GM12872 (cell line): ENCODE results near the gene EHD1.

ENCODE experiments used
- TF ChIP-seq, protein P1 (sequence below): IDR thresholded peaks from 3 replicates; pipeline ENCODE4 v1.5.1; 2011; ENCODE audit warnings: low read depth, mild to moderate bottlenecking, low read length, moderate library complexity; ENCODE audit not compliant: insufficient read depth

The EHD1 gene

DNA sequence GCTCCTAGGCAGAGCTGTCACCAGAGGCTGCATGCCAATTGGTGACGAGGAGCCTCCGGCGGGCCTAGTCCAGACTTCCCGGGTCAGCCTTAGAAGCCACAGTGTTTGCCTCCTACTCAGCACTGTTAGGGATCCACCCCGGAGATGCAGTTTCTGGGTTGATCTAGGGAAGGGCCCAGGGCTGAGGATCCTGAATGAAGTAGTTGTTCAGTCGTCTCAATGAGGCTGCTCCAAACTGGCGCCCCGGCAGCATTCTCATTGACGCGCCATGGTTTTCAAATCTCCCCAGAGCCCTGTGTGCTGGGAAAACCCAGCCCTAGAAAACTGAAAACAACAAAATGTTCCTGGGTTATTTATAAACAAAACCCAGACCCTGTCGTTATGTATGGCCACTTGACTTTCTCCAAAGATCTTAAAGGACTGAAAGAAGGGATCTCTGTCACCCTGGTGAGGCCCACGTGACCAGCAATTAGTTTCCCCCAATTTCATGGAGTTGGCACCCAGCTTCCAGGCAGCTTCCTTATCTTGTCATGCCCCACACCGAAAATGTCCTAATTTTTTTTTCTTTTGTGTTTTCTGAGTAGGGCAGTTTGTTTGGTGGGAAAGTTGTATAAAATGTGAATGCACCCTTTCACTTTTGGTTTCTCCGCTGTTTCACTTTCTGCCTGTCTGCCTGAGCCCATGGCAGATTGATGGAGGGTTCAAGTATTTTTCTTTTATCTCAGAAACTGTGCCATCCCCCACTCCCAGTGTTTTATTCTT is 2.0 kb upstream of the EHD1 start:
- TF ChIP-seq, protein P1, sequence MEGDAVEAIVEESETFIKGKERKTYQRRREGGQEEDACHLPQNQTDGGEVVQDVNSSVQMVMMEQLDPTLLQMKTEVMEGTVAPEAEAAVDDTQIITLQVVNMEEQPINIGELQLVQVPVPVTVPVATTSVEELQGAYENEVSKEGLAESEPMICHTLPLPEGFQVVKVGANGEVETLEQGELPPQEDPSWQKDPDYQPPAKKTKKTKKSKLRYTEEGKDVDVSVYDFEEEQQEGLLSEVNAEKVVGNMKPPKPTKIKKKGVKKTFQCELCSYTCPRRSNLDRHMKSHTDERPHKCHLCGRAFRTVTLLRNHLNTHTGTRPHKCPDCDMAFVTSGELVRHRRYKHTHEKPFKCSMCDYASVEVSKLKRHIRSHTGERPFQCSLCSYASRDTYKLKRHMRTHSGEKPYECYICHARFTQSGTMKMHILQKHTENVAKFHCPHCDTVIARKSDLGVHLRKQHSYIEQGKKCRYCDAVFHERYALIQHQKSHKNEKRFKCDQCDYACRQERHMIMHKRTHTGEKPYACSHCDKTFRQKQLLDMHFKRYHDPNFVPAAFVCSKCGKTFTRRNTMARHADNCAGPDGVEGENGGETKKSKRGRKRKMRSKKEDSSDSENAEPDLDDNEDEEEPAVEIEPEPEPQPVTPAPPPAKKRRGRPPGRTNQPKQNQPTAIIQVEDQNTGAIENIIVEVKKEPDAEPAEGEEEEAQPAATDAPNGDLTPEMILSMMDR: no peak

DNA sequence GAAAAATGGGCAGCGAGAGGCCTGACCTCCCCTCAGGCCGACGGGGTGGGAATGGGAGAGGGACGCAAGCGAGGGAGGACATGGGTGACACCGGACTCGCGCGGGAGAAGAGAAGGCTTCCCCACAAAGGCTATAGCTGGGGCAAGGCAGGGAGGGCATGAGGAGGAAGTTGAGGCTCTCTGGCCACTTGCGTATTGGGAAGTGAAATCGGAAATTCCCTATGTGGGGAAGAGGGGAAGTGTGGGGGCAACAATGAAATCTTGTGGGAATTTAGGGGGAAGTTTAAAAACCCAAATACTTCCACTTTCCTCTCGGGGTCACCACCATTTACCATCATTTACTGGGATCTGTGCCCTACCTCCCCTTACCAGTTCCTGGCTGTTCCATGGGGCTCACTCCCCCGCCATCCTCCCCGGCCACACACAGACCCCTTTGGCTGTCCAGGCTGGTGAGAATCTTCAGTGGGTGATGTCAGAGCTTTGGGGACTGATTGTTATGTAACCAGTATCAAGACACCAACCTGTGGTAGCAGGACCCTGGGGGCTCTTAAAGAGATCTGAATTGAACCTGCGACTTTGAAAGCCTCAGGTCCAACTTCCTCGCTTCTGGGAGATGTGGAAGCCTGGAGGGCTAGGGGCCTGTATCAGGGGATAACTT is 951 bp upstream of the EHD1 start:
- TF ChIP-seq, protein P1: no peak

DNA sequence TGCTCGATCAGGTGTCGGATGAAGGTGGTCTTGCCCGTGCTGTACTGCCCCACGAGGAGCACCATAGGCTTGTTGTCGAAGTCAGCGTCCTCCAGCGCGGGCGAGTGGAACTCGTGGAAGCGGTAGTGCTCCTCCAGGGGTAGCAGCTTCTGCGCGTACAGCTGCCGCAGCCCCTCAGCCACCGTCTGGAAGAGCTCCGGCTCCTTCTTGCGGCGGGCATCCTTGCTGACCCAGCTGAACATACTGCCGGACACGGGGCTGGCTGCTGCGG is 263 bp downstream of the EHD1 start:
- TF ChIP-seq, protein P1: no peak

DNA sequence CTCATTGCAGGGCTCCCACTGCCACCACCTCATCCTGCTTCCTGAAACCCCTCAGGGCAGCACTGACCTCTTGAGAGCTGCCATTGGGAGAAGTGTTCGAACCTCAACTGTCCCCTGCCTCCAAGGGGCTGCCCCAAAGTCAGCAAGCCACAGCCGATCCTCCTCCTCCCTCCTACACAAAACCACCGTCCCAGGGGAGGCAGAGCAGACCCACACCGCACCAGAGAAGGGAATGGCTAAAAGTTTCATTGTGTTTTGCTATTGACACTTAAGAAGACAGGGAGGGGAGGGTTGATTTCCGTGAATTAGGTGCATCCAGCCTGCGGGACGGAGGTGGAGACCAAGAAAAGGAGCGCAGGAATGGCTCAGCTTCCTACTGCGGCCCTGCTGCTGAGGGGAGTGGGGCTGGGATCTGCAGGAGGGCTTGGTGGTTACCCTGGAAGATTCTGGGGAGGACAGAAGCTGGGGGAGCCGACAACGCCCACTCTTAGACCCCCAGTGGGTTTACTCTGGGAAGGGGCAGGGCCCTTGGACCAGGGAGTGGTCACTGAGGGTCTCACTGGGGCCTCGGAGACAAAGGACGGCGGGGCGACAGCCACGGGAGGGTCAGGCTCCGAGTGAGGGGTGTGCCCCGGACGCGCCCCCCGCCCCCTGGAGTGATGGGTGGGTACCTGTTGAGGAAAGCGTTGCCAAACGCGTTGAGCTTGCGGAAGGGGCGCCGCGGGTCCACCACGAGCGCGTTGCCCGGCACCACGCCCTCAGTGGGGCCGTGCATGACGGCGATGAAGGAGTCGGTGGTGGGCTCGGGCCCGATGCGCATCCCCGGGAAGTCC is 815 bp downstream of the EHD1 start:
- TF ChIP-seq, protein P1: no peak

DNA sequence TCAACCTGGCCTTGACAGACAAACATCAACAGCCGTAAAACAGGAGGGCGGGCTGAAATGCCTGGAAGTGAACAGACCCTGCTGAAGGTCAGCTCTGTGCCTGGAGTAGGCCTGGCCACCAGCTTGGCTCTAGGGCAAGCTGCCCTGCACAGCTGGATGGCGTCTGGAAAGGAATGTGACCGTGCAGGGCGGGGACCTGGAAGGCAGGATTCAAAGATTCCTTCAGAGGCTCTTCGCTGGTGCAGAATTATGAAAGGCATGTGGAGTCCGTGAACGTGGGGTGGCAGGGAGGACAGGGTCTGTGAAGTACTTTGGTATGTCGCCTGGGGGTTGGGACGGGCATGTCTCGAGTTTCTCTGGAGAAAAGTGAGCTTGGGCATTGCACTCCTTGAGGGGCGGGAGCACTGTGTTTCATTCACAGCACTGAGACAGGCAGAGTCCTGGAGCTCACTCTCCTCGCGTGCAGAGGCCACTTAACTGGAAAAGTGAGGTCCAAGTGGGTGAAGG is 1.5 kb downstream of the EHD1 start:
- TF ChIP-seq, protein P1: no peak

DNA sequence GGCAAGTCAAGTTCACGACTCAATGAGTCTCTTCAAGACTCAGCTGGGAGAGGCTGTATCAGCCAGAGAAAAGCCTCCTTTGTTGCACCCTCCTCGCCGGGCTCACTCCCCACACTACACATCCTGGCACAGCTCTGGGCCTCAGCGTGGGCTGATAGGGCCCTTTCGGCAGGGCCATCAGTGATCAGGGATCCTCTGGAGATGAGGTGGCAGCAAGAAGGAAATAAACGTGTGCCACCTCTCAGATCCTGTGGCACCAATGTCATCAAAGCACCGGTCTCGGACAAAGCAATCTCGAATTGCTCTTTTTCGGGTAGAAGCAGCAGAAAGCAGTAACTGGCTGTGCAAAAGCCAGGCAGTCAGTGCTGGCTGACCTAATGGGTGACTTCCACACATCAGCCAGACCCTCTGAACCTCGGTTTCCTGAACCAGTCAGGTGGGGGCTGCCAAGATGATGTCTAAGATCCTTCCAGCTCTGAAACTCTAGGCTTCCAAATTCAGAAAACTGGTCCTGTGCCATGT is 2.1 kb downstream of the EHD1 start:
- TF ChIP-seq, protein P1: no peak
